Measurements from ENCODE around the gene FSIP2.
"Not testable (repeated sequence)": the region's sequence is repeated elsewhere in the genome, so short reads cannot be mapped to it uniquely, and the experiment has no call there.

FSIP2 gene

DNA sequence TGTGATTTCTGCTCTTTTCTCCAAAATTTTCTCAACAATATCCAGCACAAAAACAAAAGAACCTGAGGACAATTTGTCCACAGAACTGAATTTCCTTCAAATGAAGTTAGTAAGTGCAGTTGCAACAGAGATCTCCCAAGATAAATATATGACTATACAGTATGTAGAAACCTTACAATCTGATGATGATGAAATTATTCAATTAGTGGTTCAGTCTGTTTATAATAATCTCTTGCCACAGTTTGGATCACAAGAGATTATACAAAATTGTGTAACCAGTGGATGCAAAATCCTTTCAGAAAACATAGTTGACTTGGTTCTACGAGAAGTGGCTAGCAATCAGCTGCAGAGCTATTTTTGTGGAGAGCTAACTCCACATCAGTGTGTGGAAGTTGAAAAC is 68.7 kb downstream of the FSIP2 start:
- DNase-seq (ENCODE audit: low read depth in 2 of 2), result no peak

DNA sequence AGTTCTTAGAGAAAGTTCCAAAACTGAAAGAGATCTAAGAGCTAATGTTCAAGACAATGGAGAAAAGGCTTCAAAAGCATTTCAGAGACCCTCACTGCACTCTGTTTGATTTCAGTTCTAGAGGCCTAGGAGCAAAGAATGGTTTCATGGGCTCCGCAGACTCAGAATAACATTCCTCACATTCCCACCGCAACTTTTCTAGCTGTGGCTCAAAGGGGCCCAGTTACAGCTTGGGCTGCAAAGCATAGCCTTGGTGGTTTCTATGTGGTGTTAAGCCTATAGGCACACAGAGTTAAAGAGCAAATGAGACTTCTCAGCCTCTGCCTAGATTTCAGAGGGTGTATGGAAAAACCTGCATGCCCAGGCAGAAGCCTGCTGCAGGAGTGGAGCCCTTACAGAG is 73.0 kb downstream of the FSIP2 start:
- no peak for DNase-seq (ENCODE audit: low read depth in 2 of 2)

- DNase-seq (ENCODE audit: low read depth in 2 of 2), result no peak
These were observed 75.1 kb downstream of the FSIP2 start for GRCh38 chr2:185813707-185814106.

DNA sequence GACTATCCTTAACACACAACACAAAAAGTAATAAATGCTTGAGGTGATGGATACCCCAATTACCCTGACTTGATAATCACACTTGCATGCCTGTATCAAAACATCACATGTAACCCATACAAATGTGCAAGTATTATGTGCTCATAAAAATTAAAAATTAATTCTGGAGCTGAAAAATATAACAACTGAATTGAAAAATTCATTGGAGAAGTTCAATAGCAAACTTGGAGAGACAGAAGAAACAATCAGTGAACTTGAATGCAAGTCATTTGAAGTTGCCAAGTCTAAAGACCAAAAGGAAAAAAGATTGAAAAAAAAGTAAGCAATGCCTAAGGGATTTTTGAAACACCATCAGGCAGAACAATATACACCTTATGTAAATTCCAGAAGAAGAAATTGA is 79.4 kb downstream of the FSIP2 start:
- DNase-seq (ENCODE audit: low read depth in 2 of 2), result no peak

DNA sequence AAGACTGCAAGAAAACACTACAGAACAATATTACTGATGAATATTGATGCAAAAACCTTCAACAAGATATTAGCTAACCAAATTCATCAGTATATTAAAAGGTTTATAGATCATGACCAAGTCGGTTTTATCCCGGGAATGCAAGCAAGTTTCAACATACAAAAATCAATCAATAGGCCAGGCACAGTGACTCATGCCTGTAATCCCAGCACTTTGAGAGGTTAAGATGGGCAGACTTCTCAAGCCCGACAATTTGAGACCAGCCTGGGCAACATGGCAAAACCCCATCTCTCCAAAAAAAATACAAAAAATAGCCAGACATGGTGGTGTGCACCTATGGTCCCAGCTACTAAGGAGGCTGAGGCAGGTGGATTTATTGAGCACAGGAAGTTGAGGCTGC is 82.9 kb downstream of the FSIP2 start:
- no peak for DNase-seq (ENCODE audit: low read depth in 2 of 2)

GRCh38 chr2:185823773-185824172 is 85.2 kb downstream of the FSIP2 start:
- DNase-seq (ENCODE audit: low read depth in 2 of 2), result no peak

- no peak for DNase-seq (ENCODE audit: low read depth in 2 of 2)
These were observed 87.0 kb downstream of the FSIP2 start for GRCh38 chr2:185825557-185825956.

DNA sequence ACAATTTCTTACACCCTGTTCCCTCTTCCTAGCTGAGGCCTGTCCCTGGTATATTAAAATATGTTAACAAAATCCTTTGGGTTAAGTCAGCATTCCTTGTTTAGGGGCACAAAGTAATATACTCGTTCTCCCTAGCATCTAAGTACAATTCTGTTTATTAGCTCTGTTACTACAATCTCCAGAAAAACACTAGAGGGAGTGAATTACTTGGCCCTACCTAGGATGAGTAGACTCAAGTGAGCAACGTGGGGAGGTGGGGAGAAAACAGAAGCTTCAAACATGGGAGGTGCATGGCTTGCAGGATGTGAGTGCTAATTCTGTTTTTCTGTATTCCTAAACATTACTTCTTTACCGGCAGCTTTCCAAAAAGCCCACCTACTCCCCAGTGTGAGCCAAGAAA is 89.7 kb downstream of the FSIP2 start:
- no peak for DNase-seq (ENCODE audit: low read depth in 2 of 2)

- no peak for DNase-seq (ENCODE audit: low read depth in 2 of 2)
These were observed 95.3 kb downstream of the FSIP2 start for GRCh38 chr2:185833864-185834263.

- no peak for DNase-seq (ENCODE audit: low read depth in 2 of 2)
These were observed 97.4 kb downstream of the FSIP2 start for GRCh38 chr2:185835974-185836373.

DNA sequence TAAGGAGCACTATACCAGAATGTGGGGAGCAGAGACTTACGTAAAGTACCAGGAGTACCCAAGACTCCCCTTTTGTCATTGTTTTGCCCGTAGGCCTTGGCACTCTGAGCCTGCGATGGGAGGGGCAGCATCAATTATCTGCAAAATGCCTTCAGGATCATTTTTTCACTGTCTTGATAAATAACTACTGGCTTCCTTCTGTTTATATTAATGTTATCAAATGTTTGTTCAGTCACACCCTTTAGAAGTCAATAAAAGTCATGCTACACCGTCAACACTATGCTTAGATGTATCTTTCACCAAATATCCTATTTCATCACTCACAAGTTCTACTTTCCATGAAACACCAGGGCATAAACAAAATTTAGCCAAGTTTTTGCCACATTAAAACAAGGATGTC is 116.3 kb downstream of the FSIP2 start:
- DNase-seq (ENCODE audit: low read depth in 2 of 2), result no peak

- no peak for DNase-seq (ENCODE audit: low read depth in 2 of 2)
These were observed 119.1 kb downstream of the FSIP2 start for GRCh38 chr2:185857691-185858090.

DNA sequence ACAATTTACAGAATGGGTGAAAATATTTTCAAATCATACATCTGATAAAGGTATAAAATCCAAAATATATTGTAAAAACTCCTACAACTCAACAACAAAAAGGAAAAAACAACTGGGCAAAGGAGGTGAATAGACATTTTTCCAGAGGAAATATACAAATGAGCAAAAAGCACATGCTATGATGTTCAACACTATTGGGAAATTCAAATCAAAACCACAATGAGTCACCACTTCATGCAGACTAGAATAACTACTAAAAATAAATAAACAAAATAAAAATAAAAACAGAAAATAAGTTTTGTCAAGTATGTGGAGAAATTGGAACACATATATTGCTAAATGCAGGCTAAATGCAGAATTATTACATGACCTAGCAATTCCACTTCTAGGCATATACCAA is 120.9 kb downstream of the FSIP2 start:
- no peak for DNase-seq (ENCODE audit: low read depth in 2 of 2)

- DNase-seq (ENCODE audit: low read depth in 2 of 2), result no peak
These were observed 121.7 kb downstream of the FSIP2 start for GRCh38 chr2:185860321-185860720.

GRCh38 chr2:185862657-185863398 is 124.2 kb downstream of the FSIP2 start:
- no peak for DNase-seq (ENCODE audit: low read depth in 2 of 2)

DNA sequence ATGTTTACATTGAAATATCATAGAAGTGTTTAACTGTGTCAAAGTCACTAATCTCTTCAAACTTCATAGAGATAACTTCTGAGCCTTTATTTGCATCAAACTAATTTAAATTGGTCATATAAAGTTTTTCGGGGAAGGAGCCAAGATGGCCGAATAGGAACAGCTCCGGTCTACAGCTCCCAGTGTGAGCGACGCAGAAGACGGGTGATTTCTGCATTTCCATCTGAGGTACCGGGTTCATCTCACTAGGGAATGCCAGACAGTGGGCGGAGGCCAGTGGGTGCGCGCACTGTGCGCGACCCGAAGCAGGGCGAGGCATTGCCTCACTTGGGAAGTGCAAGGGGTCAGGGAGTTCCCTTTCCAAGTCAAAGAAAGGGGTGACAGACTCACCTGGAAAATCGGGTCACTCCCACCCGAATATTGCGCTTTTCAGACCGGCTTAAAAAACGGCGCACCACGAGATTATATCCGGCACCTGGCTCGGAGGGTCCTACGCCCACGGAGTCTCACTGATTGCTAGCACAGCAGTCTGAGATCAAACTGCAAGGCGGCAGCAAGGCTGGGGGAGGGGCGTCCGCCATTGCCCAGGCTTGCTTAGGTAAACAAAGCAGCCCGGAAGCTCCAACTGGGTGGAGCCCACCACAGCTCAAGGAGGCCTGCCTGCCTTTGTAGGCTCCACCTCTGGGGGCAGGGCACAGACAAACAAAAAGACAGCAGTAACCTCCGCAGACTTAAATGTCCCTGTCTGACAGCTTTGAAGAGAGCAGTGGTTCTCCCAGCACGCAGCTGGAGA is 126.1 kb downstream of the FSIP2 start:
- DNase-seq (ENCODE audit: low read depth in 2 of 2), result not testable (repeated sequence)

DNA sequence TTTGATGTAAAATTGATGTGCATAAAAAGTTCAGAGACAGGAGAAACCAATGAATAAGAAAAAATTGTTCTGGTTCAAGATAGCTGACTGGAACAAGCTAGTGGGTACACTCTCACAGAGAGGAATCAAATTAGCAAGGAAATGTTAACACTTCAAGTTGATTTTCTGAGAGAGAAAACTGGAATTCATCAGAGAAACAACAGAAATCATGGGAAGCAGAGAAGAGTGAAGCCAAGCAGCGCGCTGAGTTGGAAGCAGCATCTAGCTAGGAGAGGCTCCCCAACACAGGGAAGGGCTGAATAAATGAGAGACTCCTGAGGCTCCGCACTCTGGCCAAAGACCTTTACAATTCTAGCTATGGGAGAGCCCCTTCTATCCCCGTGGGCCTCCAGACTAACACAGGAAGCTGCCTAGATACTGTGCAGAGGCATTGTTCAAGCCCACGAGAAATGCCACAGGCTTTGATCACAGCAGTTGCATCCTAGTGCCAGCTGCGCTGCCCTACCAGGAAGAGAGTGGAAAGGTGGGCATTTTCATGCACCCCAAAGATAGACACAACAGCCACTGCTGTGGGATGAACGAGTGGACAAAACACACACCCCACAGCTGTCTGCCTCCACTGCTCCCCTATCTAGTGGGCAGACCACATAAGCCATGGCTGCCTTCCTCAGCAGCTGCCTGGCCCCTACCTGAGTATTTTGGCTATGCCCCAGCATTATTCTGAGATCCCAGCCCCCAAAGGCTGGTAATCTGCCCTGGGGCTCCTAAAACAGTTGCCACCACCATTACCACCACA is 136.7 kb downstream of the FSIP2 start:
- DNase-seq (ENCODE audit: low read depth in 2 of 2), result no peak

DNA sequence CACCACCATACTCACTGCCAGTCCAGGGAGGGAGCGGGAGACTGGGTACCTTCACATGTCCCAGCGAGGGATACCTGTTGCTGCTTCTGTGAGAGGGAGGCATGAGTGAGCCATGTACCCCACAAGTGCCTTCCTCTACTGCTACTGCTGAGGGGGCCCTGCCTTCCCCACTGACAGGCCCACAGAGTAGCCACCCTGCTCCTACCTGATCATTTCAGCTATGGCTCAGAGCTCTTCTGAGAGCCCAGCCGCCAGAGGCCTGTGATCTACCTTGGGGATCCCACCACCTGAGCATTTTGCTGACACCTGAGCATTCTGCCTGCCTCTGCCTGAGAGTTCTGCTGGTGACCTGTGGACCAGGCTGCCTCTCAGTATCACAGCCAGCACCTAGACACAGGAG is 137.6 kb downstream of the FSIP2 start:
- no peak for DNase-seq (ENCODE audit: low read depth in 2 of 2)

DNA sequence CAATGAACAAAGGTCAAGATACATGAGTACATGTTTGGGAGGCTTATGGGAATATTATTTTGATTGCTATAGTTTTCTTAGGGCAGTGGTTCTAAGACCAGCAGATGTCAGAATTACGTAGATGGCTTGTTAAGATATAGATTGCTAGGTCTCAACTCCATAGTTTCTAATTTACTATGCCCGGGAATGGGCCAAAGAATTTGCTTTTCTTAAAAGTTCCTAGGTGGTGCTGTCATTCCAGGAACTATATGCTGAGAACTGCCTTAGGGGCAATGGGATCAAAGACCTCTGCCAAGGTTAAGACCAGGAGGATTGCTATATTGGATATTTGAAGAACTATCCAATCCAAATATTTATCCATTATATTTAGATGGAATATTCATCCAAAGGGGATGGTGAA is 141.8 kb downstream of the FSIP2 start:
- no peak for DNase-seq (ENCODE audit: low read depth in 2 of 2)

All from stimulated activated CD8-positive, alpha-beta memory T cell treated with anti-CD3 and anti-CD28 coated beads, Interleukin-15, amount 100 ng/mL, for 48 hours (primary cell).